Ramos (cell line): Measurements from ENCODE around the gene TNFRSF8.

Source experiments
- in situ Hi-C: fragments of 300-500 bp; cut with MboI; formaldehyde crosslinking; loops from one replicate; pipeline ENCODE4 v1.14.3; 2022; ENCODE audit warnings: low sequenced_read_pairs; ENCODE audit not compliant: unreplicated experiment

Gene TNFRSF8

GRCh38 chr1:12183095-12183794, 120.1 kb downstream of the TNFRSF8 start:
- in situ Hi-C loops = no loop called here

- in situ Hi-C loops = no loop called here
Measured at GRCh38 chr1:12184008-12184681, 121.0 kb downstream of the TNFRSF8 start.

GRCh38 chr1:12185036-12185917, 122.2 kb downstream of the TNFRSF8 start:
- in situ Hi-C loops = no loop called here

- in situ Hi-C loops = no loop called here
Measured at GRCh38 chr1:12185918-12186678, 123.0 kb downstream of the TNFRSF8 start.

- in situ Hi-C loops = no loop called here
Measured at GRCh38 chr1:12186679-12186985, 123.5 kb downstream of the TNFRSF8 start.

GRCh38 chr1:12188115-12188514, 125.0 kb downstream of the TNFRSF8 start:
- in situ Hi-C loops = no loop called here

GRCh38 chr1:12188657-12189327, 125.7 kb downstream of the TNFRSF8 start:
- in situ Hi-C loops = no loop called here

GRCh38 chr1:12189328-12189682, 126.2 kb downstream of the TNFRSF8 start:
- in situ Hi-C loops = no loop called here

- in situ Hi-C loops = no loop called here
Measured at GRCh38 chr1:12191242-12192032, 128.3 kb downstream of the TNFRSF8 start.
